Pancreas (tissue), 10 donors: Measurements from ENCODE around the gene LTBP2. TPM values are rescaled to one million over a fixed set of nuclear protein-coding genes. Genes with fewer than 3 reads are reported as not detected.

Experiments used
- ATAC-seq, 4 donors: fragments of 200-7000 bp; cut with Tn5 transposase; one replicate each; pipeline versions ENCODE4 v1.8.0 to v1.9.1; 2020; ENCODE audit warnings: mild to moderate bottlenecking in 4 of 4, moderate library complexity in 4 of 4
- DNase-seq, 6 donors: peaks; one replicate each; pipeline ENCODE4 v3.0.0-alpha.2; 2020
- FAIRE-seq: peaks from 2 replicates; lab custom pipeline; 2012; peaks lifted over from hg19 to GRCh38; lab: Jason Lieb, UNC
- H3K27ac ChIP-seq, 4 donors: fragments of 200-600 bp; sonication (generic); 1 replicate in 3 of 4; 2 replicates in 1 of 4; pipeline versions ENCODE4 v1.5.0 to v1.8.0; 2020
- H3K27me3 ChIP-seq, 4 donors: fragments of 200-600 bp; one replicate each; pipeline ENCODE4 v1.8.0; 2021
- H3K36me3 ChIP-seq, 3 donors: fragments of 200-600 bp; sonication (generic) in 1 of 3; one replicate each; pipeline versions ENCODE4 v1.5.0 to v1.8.0; 2020 to 2021
- H3K4me1 ChIP-seq, 3 donors: fragments of 200-600 bp; one replicate each; pipeline ENCODE4 v1.8.0; 2021
- H3K4me3 ChIP-seq, 4 donors: fragments of 200-600 bp; sonication (generic) in 2 of 4; one replicate each; pipeline versions ENCODE4 v1.5.0 to v1.8.0; 2020 to 2021
- H3K9me3 ChIP-seq, 4 donors: fragments of 200-600 bp; one replicate each; pipeline ENCODE4 v1.8.0; 2021
- CTCF ChIP-seq, 4 donors: fragments of 200-600 bp; sonication (generic) in 3 of 4; IDR thresholded peaks; one replicate each; pipeline versions ENCODE4 v1.5.0 to v1.8.0; 2021; ENCODE audit warnings: antibody characterized with exemption in 4 of 4
- WGBS, 2 donors: extraction: QIAGEN DNeasy Blood & Tissue Kit; methylation state at CpG; one replicate each; pipeline ENCODE4 v1.1.7; 2013; 5-methylcytosine and 5-hydroxymethylcytosine counted together
- intact Hi-C, 3 donors: fragments of 100-400 bp; cut with DNase I; formaldehyde crosslinking; loops; one replicate each; pipeline versions ENCODE4 v1.11.1 to v1.14.2; 2022
- polyA plus RNA-seq, 2 donors: library from polyadenylated mRNA; stranded (reverse); fragments of 200-250 nt; gene quantifications; one replicate each; pipeline ENCODE4 v1.2.3, GENCODE V29; 2013
- total RNA-seq, 6 donors: library from RNA; stranded (reverse); fragmentation: NEBNext Ultra II Directional in 4 of 6; extraction: Animal tissue kit (Norgen Biotek cat#: 25700) in 4 of 6; gene quantifications; one replicate each; pipeline versions ENCODE4 v1.2.1 to v1.2.4, GENCODE V29; 2021 to 2023
- donor health status: healthy with polysubstance abuse.
- donor health status: DM: no; HTN: no; CAD: no; lungs with moderate emphysema.
- donor health status: DM: no; HTN: no; CAD: no.
- donor health status: control.
- donor health status: control.
- donor health status: Bipolar disorder and iron deficiency.
- donor health status: DM: yes; HTN: yes; CAD: no.
- donor health status: DM: no; HTN: no; CAD: no.
- donor health status: DM: no; HTN: no; CAD: no.
- donor health status: DM: yes; HTN: yes; CAD: no.

LTBP2 gene
- total and polyA plus RNA-seq, 8 donors: 1.8 to 18.1 (median 4.7) TPM

GRCh38 chr14:74652541-74652940 lies 40.5 kb upstream of the LTBP2 start:
- Histone ChIP-seq H3K4me3 (no peak overlapping the region), H3K9me3 (no peaks in the 10 kb centered on the region), H3K36me3 (no peaks in the 10 kb centered on the region), H3K27me3 (no peaks in the 10 kb centered on the region), H3K27ac (no peak overlapping the region), H3K4me1 (peaks cover 0 to 6% (median 0%) of the 10 kb centered on the region in 3 donors)
- 89% methylated on average over 4 of the region's 4 CpGs for WGBS, 2 donors
- no peak for DNase-seq
- intact Hi-C loops: no loop called here
- no peak for ATAC-seq
- FAIRE-seq: no peak
- TF ChIP-seq CTCF (IDR thresholded peaks at IDR 0.05): no peak

GRCh38 chr14:74650927-74651686 lies 39.1 kb upstream of the LTBP2 start:
- Histone ChIP-seq H3K4me3 (no peak overlapping the region), H3K4me1 (peaks cover 0 to 6% (median 0%) of the 10 kb centered on the region in 3 donors), H3K36me3 (no peaks in the 10 kb centered on the region), H3K27me3 (no peaks in the 10 kb centered on the region), H3K27ac (no peak overlapping the region), H3K9me3 (no peaks in the 10 kb centered on the region)
- FAIRE-seq (no peak), ATAC-seq (no peak), DNase-seq (no peak)
- no peak for TF ChIP-seq CTCF (IDR thresholded peaks at IDR 0.05)
- 92 to 96% methylated on average over 1 of the region's 1 CpG for WGBS, 2 donors
- intact Hi-C loops: no loop called here

- TF ChIP-seq CTCF (IDR thresholded peaks at IDR 0.05): no peak
- no peak for ATAC-seq
- FAIRE-seq: no peak
- Histone ChIP-seq H3K4me1 (peaks cover 0 to 6% (median 0%) of the 10 kb centered on the region in 3 donors), H3K36me3 (no peaks in the 10 kb centered on the region), H3K9me3 (no peaks in the 10 kb centered on the region), H3K27ac (no peak overlapping the region), H3K4me3 (no peak overlapping the region), H3K27me3 (no peaks in the 10 kb centered on the region)
- intact Hi-C loops: no loop called here
- WGBS, 2 donors: 88 to 94% methylated on average over 2 of the region's 2 CpGs
- DNase-seq: no peak
Measured at GRCh38 chr14:74649673-74650072, 37.6 kb upstream of the LTBP2 start.

- DNase-seq (no peak), FAIRE-seq (no peak)
Measured at GRCh38 chr14:74649167-74649566, 37.1 kb upstream of the LTBP2 start.

More at GRCh38 chr14:74649167-74649566, 37.1 kb upstream of the LTBP2 start:
- no peak for ATAC-seq
- no peak overlapping the region for H3K4me3 ChIP-seq
- peaks cover 0 to 6% (median 0%) of the 10 kb centered on the region in 3 donors for H3K4me1 ChIP-seq
- TF ChIP-seq CTCF (IDR thresholded peaks at IDR 0.05): no peak
- no peaks in the 10 kb centered on the region for H3K27me3 ChIP-seq
- intact Hi-C loops: no loop called here
- H3K36me3 ChIP-seq: no peaks in the 10 kb centered on the region
- no peak overlapping the region for H3K27ac ChIP-seq
- WGBS, 2 donors: 75 to 80% methylated on average over 7 of the region's 7 CpGs
- no peaks in the 10 kb centered on the region for H3K9me3 ChIP-seq
